Measurements from ENCODE around the gene STK24. TPM values are rescaled to one million over a fixed set of nuclear protein-coding genes. Genes with fewer than 3 reads are reported as not detected.

Gene STK24
- total RNA-seq, 1 experiment from 2014 or later: 140 TPM

GRCh38 chr13:98515818-98516465 lies 61.0 kb downstream of the STK24 start:
- DNase-seq (ENCODE audit: extremely low read depth, low read depth): no peak

DNA sequence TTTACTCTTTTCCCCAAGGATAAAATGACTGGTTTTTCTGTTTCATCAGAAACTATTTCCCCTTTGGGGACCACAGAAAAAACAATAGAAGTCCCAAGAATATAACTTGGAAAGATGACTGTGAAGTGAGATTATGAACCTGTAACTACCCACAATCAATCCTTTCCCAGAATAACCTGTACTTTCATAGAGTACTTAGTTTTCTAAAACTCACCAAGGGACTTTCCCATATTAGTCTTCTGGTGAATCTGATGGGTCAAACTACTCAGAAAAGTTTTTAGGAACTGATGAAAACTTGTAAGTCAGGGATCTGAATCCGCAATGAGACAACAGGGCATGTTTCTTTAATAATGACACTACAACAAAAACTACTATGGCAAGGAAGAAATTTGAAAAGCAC lies 62.6 kb downstream of the STK24 start:
- no peak for DNase-seq (ENCODE audit: extremely low read depth, low read depth)

- no peak for DNase-seq (ENCODE audit: extremely low read depth, low read depth)
These were observed 63.1 kb downstream of the STK24 start for GRCh38 chr13:98513837-98514236.

GRCh38 chr13:98512774-98513665 lies 63.9 kb downstream of the STK24 start:
- DNase-seq (ENCODE audit: extremely low read depth, low read depth): no peak

GRCh38 chr13:98511435-98511834 lies 65.5 kb downstream of the STK24 start:
- no peak for DNase-seq (ENCODE audit: extremely low read depth, low read depth)

DNA sequence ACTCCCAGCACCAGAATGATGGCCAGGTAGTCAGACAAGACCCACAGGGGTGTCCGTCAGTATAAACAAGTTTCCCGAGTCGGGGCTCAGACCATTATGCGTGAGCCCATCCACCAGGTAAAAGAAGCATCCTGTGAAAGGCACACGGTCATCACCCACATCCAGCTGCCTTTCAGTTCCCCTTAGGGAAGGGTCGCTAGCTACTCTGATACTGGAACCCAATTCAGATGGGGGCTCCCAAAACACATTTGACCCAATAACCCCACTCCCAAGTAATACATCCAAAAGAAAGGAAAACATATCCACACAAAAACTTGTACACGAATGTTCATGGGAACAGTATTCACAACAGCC lies 66.8 kb downstream of the STK24 start:
- no peak for DNase-seq (ENCODE audit: extremely low read depth, low read depth)

DNA sequence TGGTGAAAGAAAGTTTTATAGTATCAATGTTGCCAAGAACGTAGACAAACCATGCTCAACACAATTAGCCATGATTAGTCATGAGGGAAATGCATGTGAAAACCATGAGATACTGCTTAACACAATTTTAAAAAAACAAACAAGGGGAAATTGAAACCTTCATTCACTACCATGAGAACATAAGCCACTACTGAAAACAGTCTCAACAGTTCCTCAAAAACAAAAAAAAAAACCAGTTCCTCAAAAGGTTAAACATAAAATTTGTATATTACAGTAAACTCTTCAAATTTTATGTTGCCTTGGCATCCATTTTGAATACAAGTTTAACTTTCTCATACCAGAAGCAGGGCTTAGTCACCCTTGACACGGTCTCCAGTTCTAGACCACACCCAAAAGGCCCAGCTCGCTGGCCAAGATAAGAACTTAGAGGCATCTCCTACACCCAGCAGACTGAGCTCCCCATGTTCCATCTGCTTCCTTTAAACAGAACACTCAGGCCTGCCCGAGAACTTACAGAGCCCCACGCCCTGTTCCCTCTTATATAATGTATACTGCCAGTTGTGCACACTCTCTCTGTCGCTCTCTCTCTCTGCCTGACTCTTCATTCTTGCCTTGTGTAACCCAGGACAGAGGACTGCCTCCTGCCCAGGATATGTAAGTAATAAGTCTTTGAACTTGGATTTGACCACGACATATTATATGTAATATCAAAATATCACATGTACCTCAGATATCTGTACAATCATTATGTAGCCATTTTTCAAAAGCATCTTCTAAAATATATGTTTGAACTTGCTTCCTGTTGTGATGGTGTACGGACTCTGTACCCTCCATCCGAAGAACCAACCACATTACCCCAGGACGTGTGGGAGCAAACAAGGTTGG lies 67.4 kb downstream of the STK24 start:
- DNase-seq (ENCODE audit: extremely low read depth, low read depth): peak; percentile 88

DNA sequence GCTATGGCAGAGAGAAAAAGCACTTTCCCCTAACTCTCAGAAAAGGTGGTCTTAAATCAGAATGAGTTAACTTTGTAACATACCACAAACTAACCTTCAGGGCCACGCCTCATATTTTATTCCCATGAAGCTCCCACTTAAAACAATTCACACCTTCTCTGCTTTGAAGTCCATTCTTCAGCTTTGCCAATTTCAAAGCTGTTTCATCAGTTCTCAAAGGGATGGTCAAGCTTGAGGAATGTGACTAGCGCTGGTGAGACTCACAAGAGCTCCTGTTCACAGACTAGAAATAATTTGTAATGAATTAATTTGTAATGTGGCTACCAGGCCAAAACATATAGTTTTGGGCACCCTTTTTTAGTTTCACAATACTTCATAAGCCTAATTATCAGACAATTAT lies 68.2 kb downstream of the STK24 start:
- DNase-seq (ENCODE audit: extremely low read depth, low read depth): peak; percentile 93

DNA sequence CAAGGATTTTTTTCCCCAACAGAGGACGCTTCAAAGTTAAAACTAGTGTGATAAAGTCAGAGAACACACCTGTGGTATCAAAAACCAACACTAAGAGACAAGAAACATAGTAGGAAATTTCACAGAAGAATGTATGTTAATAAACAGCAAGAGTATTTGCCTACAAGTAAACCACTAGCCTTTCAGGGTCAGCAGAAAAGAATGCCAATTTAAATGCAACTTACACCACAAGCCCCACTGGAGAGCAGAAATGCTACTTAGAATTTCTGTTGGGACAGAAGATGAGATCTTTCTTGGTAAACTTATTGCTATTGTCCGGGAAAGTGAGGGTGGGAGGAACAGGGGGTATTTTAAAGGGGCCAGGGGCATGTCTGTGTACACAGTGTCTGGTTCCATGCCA lies 68.6 kb downstream of the STK24 start:
- DNase-seq (ENCODE audit: extremely low read depth, low read depth): no peak

- no peak for DNase-seq (ENCODE audit: extremely low read depth, low read depth)
These were observed 69.6 kb downstream of the STK24 start for GRCh38 chr13:98507282-98507797.

GRCh38 chr13:98506728-98507230 lies 70.1 kb downstream of the STK24 start:
- no peak for DNase-seq (ENCODE audit: extremely low read depth, low read depth)

GRCh38 chr13:98506322-98506721 lies 70.6 kb downstream of the STK24 start:
- DNase-seq (ENCODE audit: extremely low read depth, low read depth): no peak

GRCh38 chr13:98505217-98505616 lies 71.7 kb downstream of the STK24 start:
- DNase-seq (ENCODE audit: extremely low read depth, low read depth): no peak

- no peak for DNase-seq (ENCODE audit: extremely low read depth, low read depth)
These were observed 72.4 kb downstream of the STK24 start for GRCh38 chr13:98504371-98504963.

- no peak for DNase-seq (ENCODE audit: extremely low read depth, low read depth)
These were observed 72.9 kb downstream of the STK24 start for GRCh38 chr13:98504029-98504351.

DNA sequence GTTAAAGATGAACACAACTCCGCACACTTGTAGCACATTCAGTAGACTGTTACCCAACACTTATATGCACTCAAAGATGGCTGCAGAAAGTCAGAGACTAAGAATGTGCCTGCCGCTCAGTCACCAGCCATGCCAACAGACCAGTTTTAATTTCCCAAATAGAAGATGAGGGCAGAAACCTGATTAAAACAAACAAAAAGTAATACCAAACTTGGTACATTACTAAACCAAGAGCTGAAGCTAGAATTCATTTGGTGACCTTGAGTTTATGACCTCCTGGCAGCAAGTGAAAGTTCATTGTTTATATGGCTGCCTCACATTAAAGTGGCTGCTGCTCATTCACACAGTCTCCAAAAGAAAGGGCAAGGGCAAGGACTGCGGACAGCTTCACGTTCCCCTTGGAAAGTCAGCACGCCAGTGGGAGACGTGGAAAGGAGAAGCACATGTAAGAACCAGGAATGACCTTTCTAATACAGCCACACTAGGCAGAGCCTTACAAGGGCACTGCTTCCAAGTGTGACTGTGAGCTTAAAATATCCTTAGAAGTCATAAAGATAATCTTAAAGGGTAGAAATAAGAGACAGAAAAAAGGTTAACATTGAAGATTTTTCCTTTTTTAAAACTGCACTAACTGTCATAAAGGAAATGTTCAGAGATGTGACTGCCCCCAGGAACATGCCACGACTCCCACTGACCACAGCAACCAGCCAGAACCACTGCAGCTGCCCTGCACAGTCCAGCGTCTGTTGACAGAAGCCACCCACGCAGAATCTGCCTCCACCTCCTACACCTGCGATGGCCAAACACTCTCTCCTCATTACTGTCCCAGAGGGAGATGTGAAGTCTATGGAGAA lies 73.5 kb downstream of the STK24 start:
- no peak for DNase-seq (ENCODE audit: extremely low read depth, low read depth)

GRCh38 chr13:98500963-98501421 lies 75.9 kb downstream of the STK24 start:
- DNase-seq (ENCODE audit: extremely low read depth, low read depth): no peak

GRCh38 chr13:98496966-98497365 lies 79.9 kb downstream of the STK24 start:
- DNase-seq (ENCODE audit: extremely low read depth, low read depth): no peak

DNA sequence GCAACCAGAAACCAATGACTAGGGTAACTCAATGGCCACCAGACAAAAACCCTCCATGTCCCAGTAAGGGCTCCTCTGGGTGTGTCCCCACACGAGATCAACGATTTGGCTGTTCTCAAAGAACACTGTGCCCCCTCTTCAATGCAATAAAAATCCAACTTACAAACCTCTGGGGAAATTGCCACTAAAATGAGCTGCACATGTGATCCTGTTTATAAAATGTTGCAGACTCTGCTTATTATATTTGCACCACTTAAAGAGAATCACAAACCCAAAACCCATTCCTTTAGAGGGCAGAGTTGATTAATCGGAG lies 80.5 kb downstream of the STK24 start:
- no peak for DNase-seq (ENCODE audit: extremely low read depth, low read depth)
